Measurements from ENCODE around the gene BABAM2. TPM values are rescaled to one million over a fixed set of nuclear protein-coding genes. Genes with fewer than 3 reads are reported as not detected.

BABAM2 gene
- total and polyA plus RNA-seq, 10 of the 15 experiments (the other 5 are each of a cell fraction or from before 2014, with no cell fraction given) = 30.7 to 59.9 (median 44.5) TPM

DNA sequence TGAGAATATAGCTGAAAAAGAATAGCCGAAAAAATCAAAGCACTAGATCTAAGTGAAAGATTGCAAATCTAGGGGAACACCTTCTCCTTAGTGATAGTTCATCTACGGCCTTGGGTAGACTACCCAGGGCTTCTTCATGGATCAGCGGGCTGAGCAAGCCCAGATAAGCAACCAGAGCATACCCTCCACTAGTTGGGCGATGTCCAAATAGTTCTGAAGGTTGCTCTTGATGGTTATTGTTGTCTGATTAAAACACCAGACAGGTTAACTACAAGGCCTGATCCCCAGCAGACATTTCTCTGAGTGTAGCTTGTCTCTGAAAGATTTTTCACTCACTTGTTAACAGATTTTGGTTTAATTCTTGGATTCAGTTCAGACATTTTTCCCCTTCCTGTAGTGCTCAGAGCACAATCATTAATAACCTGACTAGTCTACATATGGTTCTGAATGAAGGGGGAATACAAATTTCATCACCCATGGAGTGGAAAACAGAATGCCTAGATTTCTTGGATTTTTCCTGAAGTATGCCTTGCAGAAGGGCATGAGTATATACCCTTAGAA lies 99.6 kb downstream of the BABAM2 start:
- ChIA-PET SMC1A (ENCODE audit: uncharacterized antibody, unreplicated experiment) (interaction anchor here (1.0 to 2.5 kb wide), 2 partner anchors 15 to 24 kb away, joined by 3 to 5 read pairs; no protein-coding TSS in a partner anchor), POLR2A (no interaction called here), RAD21 (ENCODE audit: unreplicated experiment) (no interaction called here), CTCF (interaction anchor here (0.7 kb wide), 1 partner anchor 704 kb away, joined by 3 read pairs; no protein-coding TSS in a partner anchor)
- Histone ChIP-seq H2AFZ (ENCODE audit: control insufficient read depth, low read depth, low read length) (no peak overlapping the region), H3K4me3 (no peak overlapping the region), H3K9ac (ENCODE audit: control insufficient read depth, insufficient read depth, low read length) (no peak overlapping the region), H3K36me3 (ENCODE audit: control insufficient read depth in 2 of 2, insufficient read depth in 2 of 2, low read length in 1 of 2) (peaks cover 0 to 5% of the 10 kb centered on the region in 2 experiments; a peak in 1 of 4 replicates), H3K79me2 (ENCODE audit: control insufficient read depth, insufficient read depth, low read length) (no peaks in the 10 kb centered on the region), H3K4me2 (ENCODE audit: control insufficient read depth, insufficient read depth) (no peak overlapping the region), H3K9me3 (replicated peaks; ENCODE audit: control insufficient read depth, insufficient read depth, low read length) (no peaks in the 10 kb centered on the region; the same call in 2 of the 3 replicates), H3K27ac (ENCODE audit: control insufficient read depth, insufficient read depth) (no peak overlapping the region), H3K4me1 (ENCODE audit: control insufficient read depth, insufficient read depth, low read length) (no peaks in the 10 kb centered on the region), H4K20me1 (ENCODE audit: control insufficient read depth, insufficient read depth) (no peaks in the 10 kb centered on the region), H3K27me3 (replicated peaks in 1 of 2; ENCODE audit: control insufficient read depth in 2 of 2, insufficient read depth in 2 of 2, low read length in 1 of 2) (no peaks in the 10 kb centered on the region)
- no TSS peak for BruUV-seq (replicated peaks)
- 92% methylated on average over 4 of the region's 4 CpGs for WGBS (ENCODE audit: insufficient coverage, insufficient replicate concordance, low lambda C conversion rate, missing lambda C conversion rate)
- in situ Hi-C loops (cut with MboI) = no loop called here
- ATAC-seq (no peak), FAIRE-seq (no peak), DNase-seq (ENCODE audit: low read depth, low spot score) (no peak)
- no peak for TF ChIP-seq HDGF (IDR thresholded peaks at IDR 0.05)
- no peak for TF ChIP-seq PML (IDR thresholded peaks at IDR 0.05; ENCODE audit: low read length)
- TF ChIP-seq STAT1 (conservative IDR thresholded peaks at IDR 0.05) = no peak
- TF ChIP-seq ETV6 (conservative IDR thresholded peaks at IDR 0.05 in 1 of 2, IDR thresholded peaks at IDR 0.05 in 1 of 2; ENCODE audit: borderline replicate concordance in 1 of 2, low read depth in 1 of 2) = no peak
- TF ChIP-seq CHD1 (IDR thresholded peaks at IDR 0.05; ENCODE audit: low read depth, low read length) = no peak
- TF ChIP-seq CBFB (IDR thresholded peaks at IDR 0.05; ENCODE audit: low read depth) = no peak
- TF ChIP-seq SREBF2 (IDR thresholded peaks at IDR 0.05; ENCODE audit: low read length) = no peak
- no peak for TF ChIP-seq SMAD5 (IDR thresholded peaks at IDR 0.05; ENCODE audit: low read depth)
- TF ChIP-seq ZNF384 (IDR thresholded peaks at IDR 0.05; ENCODE audit: borderline replicate concordance, low read depth, low read length) = no peak
- no peak for TF ChIP-seq NFXL1 (IDR thresholded peaks at IDR 0.05; ENCODE audit: borderline replicate concordance)
- intact Hi-C loops (cut with micrococcal nuclease; ENCODE audit: unreplicated experiment) = no loop called here
